Loucy (cell line): ENCODE data around the gene POFUT1.

Experiments used
- CTCF ChIP-seq: fragments of 200-600 bp; sonication (generic); conservative IDR thresholded peaks from 2 replicates; pipeline ENCODE4 v1.5.1; 2014; ENCODE audit warnings: mild to moderate bottlenecking, antibody characterized with exemption, low read length
- EZH2phosphoT487 ChIP-seq: fragments of 200-600 bp; IDR thresholded peaks from 2 replicates; pipeline ENCODE4 v1.6.1; 2018; ENCODE audit warnings: antibody characterized with exemption, mild to moderate bottlenecking, moderate library complexity, borderline replicate concordance

- peak; percentile 31; the same call in 1 of the 2 replicates for TF ChIP-seq CTCF
- TF ChIP-seq EZH2phosphoT487 = no peak
These were observed at the start of gene POFUT1, which contains the start of gene PLAGL2 for GRCh38 chr20:32207626-32208498.
